Heart right ventricle (tissue), 16 donors: ENCODE data around the gene CLCF1. TPM values are rescaled to one million over a fixed set of nuclear protein-coding genes. Genes with fewer than 3 reads are reported as not detected.
"Not testable (repeated sequence)": the region's sequence is repeated elsewhere in the genome, so short reads cannot be mapped to it uniquely, and the experiment has no call there.

Experiments
- ATAC-seq, 8 donors: fragments of 200-7000 bp; cut with Tn5 transposase; one replicate each; pipeline ENCODE4 v1.9.1; 2020; ENCODE audit warnings: mild to moderate bottlenecking in 8 of 8, moderate library complexity in 8 of 8, moderate number of reproducible peaks in 1 of 8
- DNase-seq, 2 donors: peaks; one replicate each; pipeline ENCODE4 v3.0.0-alpha.2; 2020
- H3K27ac ChIP-seq, 10 donors: fragments of 200-600 bp; sonication (generic) in 2 of 10; one replicate each; pipeline versions ENCODE4 v1.5.0 to v1.8.0; 2020 to 2022; ENCODE audit warnings: mild to moderate bottlenecking in 3 of 10
- H3K27me3 ChIP-seq, 7 donors: fragments of 200-600 bp; one replicate each; pipeline ENCODE4 v1.8.0; 2021 to 2022; ENCODE audit warnings: mild to moderate bottlenecking in 2 of 7
- H3K36me3 ChIP-seq, 9 donors: fragments of 200-600 bp; sonication (generic) in 1 of 9; one replicate each; pipeline versions ENCODE4 v1.5.0 to v1.8.0; 2020 to 2022; ENCODE audit warnings: mild to moderate bottlenecking in 2 of 9
- H3K4me1 ChIP-seq, 9 donors: fragments of 200-600 bp; sonication (generic) in 1 of 9; one replicate each; pipeline versions ENCODE4 v1.5.0 to v1.8.0; 2020 to 2022; ENCODE audit warnings: mild to moderate bottlenecking in 4 of 9
- H3K4me3 ChIP-seq, 10 donors: fragments of 200-600 bp; sonication (generic) in 2 of 10; one replicate each; pipeline versions ENCODE4 v1.5.0 to v1.8.0; 2020 to 2022; ENCODE audit warnings: mild to moderate bottlenecking in 7 of 10, moderate library complexity in 2 of 10
- H3K9me3 ChIP-seq, 11 donors: fragments of 200-600 bp in 10 of 11; sonication (generic) in 2 of 11; one replicate each; pipeline versions ENCODE4 v1.5.0 to v1.8.0; 2013 to 2022; ENCODE audit warnings: mild to moderate bottlenecking in 2 of 11, control low read depth in 1 of 11, moderate library complexity in 1 of 11
- CTCF ChIP-seq, 9 donors: fragments of 200-600 bp; sonication (generic) in 2 of 9; IDR thresholded peaks; one replicate each; pipeline versions ENCODE4 v1.5.0 to v1.8.0; 2021 to 2022; ENCODE audit warnings: antibody characterized with exemption in 9 of 9, mild to moderate bottlenecking in 5 of 9, moderate library complexity in 1 of 9
- WGBS, 2 donors: extraction: QIAGEN DNeasy Blood & Tissue Kit; methylation state at CpG; one replicate each; pipeline ENCODE4 v1.1.7; 2013; ENCODE audit warnings: inconsistent platforms in 1 of 2; 5-methylcytosine and 5-hydroxymethylcytosine counted together
- intact Hi-C, 10 donors: fragments of 100-400 bp; cut with DNase I; formaldehyde crosslinking; loops; one replicate each; pipeline versions ENCODE4 v1.11.1 to v1.14.2; 2022
- polyA plus RNA-seq, 2 donors: library from polyadenylated mRNA; stranded (reverse); fragments of 200-250 nt; gene quantifications; one replicate each; pipeline ENCODE4 v1.2.3, GENCODE V29; 2013
- total RNA-seq, 10 donors: library from RNA; stranded (reverse); fragmentation: NEBNext Ultra II Directional in 3 of 10; extraction: Animal tissue kit (Norgen Biotek cat#: 25700) in 3 of 10; gene quantifications; one replicate each; pipeline versions ENCODE4 v1.2.1 to v1.2.4, GENCODE V29; 2021 to 2023
- donor health status: Arrhythmogenic right ventricular cardiomyopathy.
- donor health status: ischemic (EF 13 %, LVEDD 7.1; RV severe dilation, severe dysfunction).
- donor health status: healthy with polysubstance abuse.
- donor health status: DM: no; HTN: yes; CAD: no.
- donor health status: DM: no; HTN: no; CAD: no.
- donor health status: ischemic (EF 25% LVEDD 6.9; RV normal size, moderate dysfunction).
- donor health status: ischemic (EF 25% LVEDD 5.7; RV mildly dilated, moderate dysfunction).
- donor health status: healthy.
- donor health status: DM: yes; HTN: yes; CAD: no.
- donor health status: Ischemic cardiomyopathy.
- donor health status: ischemic (EF 35%, LVEDD 5.7; RV mildly dilated, moderate dysfunction).
- donor health status: nonischemic (EF 11% LVEDD 7.7; RV severe dilation, severe dysfunction).
- donor health status: DM: yes; HTN: yes; CAD: no.
- donor health status: PGD.
- donor health status: ischemic (EF 29% LVEDD 5.4; RV normal size, mild dysfunction).
- donor health status: nonischemic (EF 23%, LVEDD 6.1; RV moderate dilation, normal function).

CLCF1 gene
- total and polyA plus RNA-seq, 12 donors: 0.31 to 12.3 (median 1.2) TPM

GRCh38 chr11:67320691-67321090, 52.7 kb downstream of the CLCF1 start:
- DNase-seq (no peak), ATAC-seq (no peak)
- 90 to 91% methylated on average over 2 of the region's 2 CpGs for WGBS, 2 donors
- no peaks in the 10 kb centered on the region for H3K27me3 ChIP-seq
- H3K4me3 ChIP-seq: no peak overlapping the region
- H3K4me1 ChIP-seq: peaks cover 4 to 23% (median 17%) of the 10 kb centered on the region in 9 donors
- intact Hi-C loops: no loop called here
- H3K27ac ChIP-seq: no peak overlapping the region
- H3K9me3 ChIP-seq: no peaks in the 10 kb centered on the region
- peaks cover 0 to 11% (median 0%) of the 10 kb centered on the region in 9 donors for H3K36me3 ChIP-seq
- no peak for TF ChIP-seq CTCF (IDR thresholded peaks at IDR 0.05)

- H3K27me3 ChIP-seq: no peaks in the 10 kb centered on the region
- H3K4me3 ChIP-seq: no peak overlapping the region
- ATAC-seq: no peak
- no peaks in the 10 kb centered on the region for H3K9me3 ChIP-seq
- peaks cover 0 to 11% (median 0%) of the 10 kb centered on the region in 9 donors for H3K36me3 ChIP-seq
- intact Hi-C loops: no loop called here
- H3K27ac ChIP-seq: no peak overlapping the region
- TF ChIP-seq CTCF (IDR thresholded peaks at IDR 0.05): no peak
- DNase-seq: no peak
- 88% methylated on average over 3 of the region's 3 CpGs for WGBS, 2 donors
- peaks cover 4 to 23% (median 17%) of the 10 kb centered on the region in 9 donors for H3K4me1 ChIP-seq
These were observed 53.4 kb downstream of the CLCF1 start for GRCh38 chr11:67320011-67320410.

GRCh38 chr11:67318876-67319275, 54.5 kb downstream of the CLCF1 start:
- WGBS, 2 donors: 89 to 96% methylated on average over 12 of the region's 12 CpGs
- DNase-seq, H3K9me3 ChIP-seq, ATAC-seq, H3K27me3 ChIP-seq, H3K27ac ChIP-seq: not testable (repeated sequence)
- intact Hi-C loops: loop anchor here in 5 of 10 donors (5.0 to 10.0 kb wide), 3 partner anchors 52 to 234 kb away; partner anchors contain the start of gene GRK2 (in 1 of the 5)
- Histone ChIP-seq H3K36me3 (peaks cover 0 to 11% (median 0%) of the 10 kb centered on the region in 9 donors), H3K4me3 (peak overlapping the region in 4 of 10 donors; percentile 68 to 94 (median 77)), H3K4me1 (peaks cover 4 to 23% (median 17%) of the 10 kb centered on the region in 9 donors)

GRCh38 chr11:67317888-67318555, 55.4 kb downstream of the CLCF1 start:
- peak overlapping the region; percentile 68 to 94 (median 78) for H3K4me3 ChIP-seq
- H3K27me3 ChIP-seq: no peaks in the 10 kb centered on the region
- peak overlapping the region in 9 of 10 donors; percentile 84 to 97 (median 95) for H3K27ac ChIP-seq
- DNase-seq: no peak
- ATAC-seq: peak in 6 of 8 donors; percentile 22 to 42 (median 32)
- peaks cover 4 to 23% (median 19%) of the 10 kb centered on the region in 9 donors for H3K4me1 ChIP-seq
- H3K36me3 ChIP-seq: peaks cover 0 to 7% (median 0%) of the 10 kb centered on the region in 9 donors
- WGBS, 2 donors: 1% methylated on average over 53 of the region's 53 CpGs
- H3K9me3 ChIP-seq: no peaks in the 10 kb centered on the region
- intact Hi-C loops: loop anchor here (1.0 to 10.0 kb wide), 11 partner anchors 29 to 233 kb away; partner anchors contain the start of genes GRK2 (in 8 of the 10) and ANKRD13D (in 1 of the 10)
- no peak for TF ChIP-seq CTCF (IDR thresholded peaks at IDR 0.05)
